Kidney (tissue), 14 donors: ENCODE measurements around the gene SLC48A1. TPM values are rescaled to one million over a fixed set of nuclear protein-coding genes. Genes with fewer than 3 reads are reported as not detected.

ENCODE experiments used
- DNase-seq, 5 donors: peaks; one replicate each; pipeline ENCODE4 v3.0.0-alpha.2; 2013 to 2020
- FAIRE-seq: peaks from 2 replicates; lab custom pipeline; 2012; peaks lifted over from hg19 to GRCh38; lab: Jason Lieb, UNC
- H3K27ac ChIP-seq, 2 donors: one replicate each; pipeline ENCODE4 v1.7.0; 2013; ENCODE audit warnings: low read depth in 2 of 2, low read length in 2 of 2, inconsistent platforms in 1 of 2
- H3K27me3 ChIP-seq: one replicate; pipeline ENCODE4 v1.7.1; 2013; ENCODE audit warnings: low read length, inconsistent platforms; ENCODE audit not compliant: control insufficient read depth, insufficient read depth
- H3K36me3 ChIP-seq, 3 donors: one replicate each; pipeline versions ENCODE4 v1.7.0 to v1.7.1; 2013; ENCODE audit warnings: low read length in 3 of 3, control low read depth in 1 of 3, inconsistent platforms in 1 of 3; ENCODE audit not compliant: insufficient read depth in 3 of 3, control insufficient read depth in 2 of 3
- H3K4me1 ChIP-seq, 3 donors: one replicate each; pipeline versions ENCODE4 v1.7.0 to v1.7.1; 2013; ENCODE audit warnings: low read length in 3 of 3, inconsistent platforms in 1 of 3, low read depth in 1 of 3; ENCODE audit not compliant: control insufficient read depth in 2 of 3, insufficient read depth in 2 of 3
- H3K4me3 ChIP-seq, 3 donors: one replicate each; pipeline versions ENCODE4 v1.7.0 to v1.8.1; 2013; ENCODE audit warnings: low read length in 3 of 3, control low read depth in 1 of 3, inconsistent platforms in 1 of 3
- H3K9ac ChIP-seq, 3 donors: one replicate each; pipeline versions ENCODE4 v1.7.0 to v1.7.1; 2013; ENCODE audit warnings: low read length in 3 of 3, control low read depth in 1 of 3, inconsistent platforms in 1 of 3
- H3K9me3 ChIP-seq, 3 donors: one replicate each; pipeline versions ENCODE4 v1.7.0 to v1.7.1; 2013; ENCODE audit warnings: low read length in 3 of 3, control low read depth in 1 of 3, inconsistent platforms in 1 of 3; ENCODE audit not compliant: control insufficient read depth in 2 of 3, insufficient read depth in 1 of 3
- CTCF ChIP-seq: IDR thresholded peaks from 3 replicates; pipeline ENCODE4 v1.5.1; 2012; ENCODE audit warnings: mild to moderate bottlenecking, moderate library complexity, borderline replicate concordance; ENCODE audit not compliant: insufficient read depth; ENCODE audit errors: extremely low read depth
- intact Hi-C: fragments of 100-400 bp; cut with DNase I; formaldehyde crosslinking; loops from one replicate; pipeline ENCODE4 v1.11.1; 2022
- polyA plus RNA-seq: library from polyadenylated mRNA; stranded (reverse); fragments of 350-450 nt; fragmentation: Illumina TruSeq; extraction: RNeasy Lipid Tissue Mini Kit (QIAGEN cat#74804); gene quantifications from one replicate; pipeline ENCODE4 v1.2.3, GENCODE V29; 2014; ENCODE audit warnings: low read depth, low replicate concordance; ENCODE audit not compliant: insufficient read depth
- total RNA-seq: library from RNA; stranded (reverse); fragmentation: NEBNext Ultra II Directional; extraction: Animal tissue kit (Norgen Biotek cat#: 25700); gene quantifications from one replicate; pipeline ENCODE4 v1.2.1, GENCODE V29; 2021
- donor health status: control.
- donor health status: control.
- donor health status: control.
- donor health status: control.
- donor health status: control.
- donor health status: DM: yes; HTN: yes; CAD: no.
- donor health status: Normal renal cell carcinoma (clear cell type).

Gene SLC48A1
- total and polyA plus RNA-seq, 2 donors from 2014 or later, result 56.9 to 69.9 TPM

GRCh38 chr12:47818467-47819137, 45.6 kb downstream of the SLC48A1 start:
- peak overlapping the region; percentile 94 to 98 for H3K27ac ChIP-seq
- no peaks in the 10 kb centered on the region for H3K27me3 ChIP-seq
- H3K4me1 ChIP-seq, result peaks cover 7 to 63% (median 55%) of the 10 kb centered on the region in 3 donors
- peak overlapping the region; percentile 24 to 93 (median 93) for H3K9ac ChIP-seq
- no peak for TF ChIP-seq CTCF
- intact Hi-C loops, result no loop called here
- FAIRE-seq (no peak), DNase-seq (peak in 1 of 5 donors; percentile 88)
- H3K36me3 ChIP-seq, result no peaks in the 10 kb centered on the region
- no peaks in the 10 kb centered on the region for H3K9me3 ChIP-seq
- peak overlapping the region; percentile 42 to 75 (median 61) for H3K4me3 ChIP-seq

- FAIRE-seq (no peak), DNase-seq (peak in 4 of 5 donors; percentile 63 to 94 (median 82))
- H3K9me3 ChIP-seq, result no peaks in the 10 kb centered on the region
- no peaks in the 10 kb centered on the region for H3K27me3 ChIP-seq
- no peak for TF ChIP-seq CTCF
- peaks cover 7 to 61% (median 53%) of the 10 kb centered on the region in 3 donors for H3K4me1 ChIP-seq
- H3K9ac ChIP-seq, result peak overlapping the region; percentile 24 to 93 (median 93)
- peak overlapping the region; percentile 94 to 98 for H3K27ac ChIP-seq
- intact Hi-C loops, result no loop called here
- H3K36me3 ChIP-seq, result no peaks in the 10 kb centered on the region
- H3K4me3 ChIP-seq, result peak overlapping the region; percentile 42 to 86 (median 61)
These were observed 46.3 kb downstream of the SLC48A1 start for GRCh38 chr12:47819138-47819895.

- no peak for TF ChIP-seq CTCF
- Histone ChIP-seq H3K27ac (peak within 1 kb of the TSS; percentile 94 to 98), H3K36me3 (no peaks in the 10 kb centered on the region), H3K27me3 (no peaks in the 10 kb centered on the region), H3K4me1 (peaks cover 7 to 56% (median 48%) of the 10 kb centered on the region in 3 donors), H3K4me3 (peak within 1 kb of the TSS; percentile 66 to 86 (median 83)), H3K9me3 (no peaks in the 10 kb centered on the region), H3K9ac (peak within 1 kb of the TSS; percentile 82 to 96 (median 93))
- DNase-seq, result peak; percentile 84 to 96 (median 92)
- intact Hi-C loops, result no loop called here
- FAIRE-seq, result no peak
These were observed 47.0 kb downstream of the SLC48A1 start, which contains the start of gene HDAC7 for GRCh38 chr12:47819896-47820630. TSS of gene HDAC7 (minus strand) at chr12:47819903. CDS start at chr12:47819785, 118 bp downstream.
